Testis (tissue), 2 donors: ENCODE results near the gene FSTL4.

Experiments
- POLR2A ChIP-seq: fragments of 450-650 bp; IDR thresholded peaks from one replicate; pipeline ENCODE4 v1.6.1; 2017; ENCODE audit warnings: antibody characterized with exemption, mild to moderate bottlenecking, moderate library complexity
- TF ChIP-seq, protein P1 (sequence below), 3 experiments: fragments of 450-650 bp in 2 of 3; fragments of 200-600 bp in 1 of 3; sonication (generic) in 1 of 3; IDR thresholded peaks; one replicate each; pipeline ENCODE4 v1.5.1; 2016 to 2019; ENCODE audit warnings: antibody characterized with exemption in 3 of 3, mild to moderate bottlenecking in 2 of 3, moderate library complexity in 1 of 3

DNA sequence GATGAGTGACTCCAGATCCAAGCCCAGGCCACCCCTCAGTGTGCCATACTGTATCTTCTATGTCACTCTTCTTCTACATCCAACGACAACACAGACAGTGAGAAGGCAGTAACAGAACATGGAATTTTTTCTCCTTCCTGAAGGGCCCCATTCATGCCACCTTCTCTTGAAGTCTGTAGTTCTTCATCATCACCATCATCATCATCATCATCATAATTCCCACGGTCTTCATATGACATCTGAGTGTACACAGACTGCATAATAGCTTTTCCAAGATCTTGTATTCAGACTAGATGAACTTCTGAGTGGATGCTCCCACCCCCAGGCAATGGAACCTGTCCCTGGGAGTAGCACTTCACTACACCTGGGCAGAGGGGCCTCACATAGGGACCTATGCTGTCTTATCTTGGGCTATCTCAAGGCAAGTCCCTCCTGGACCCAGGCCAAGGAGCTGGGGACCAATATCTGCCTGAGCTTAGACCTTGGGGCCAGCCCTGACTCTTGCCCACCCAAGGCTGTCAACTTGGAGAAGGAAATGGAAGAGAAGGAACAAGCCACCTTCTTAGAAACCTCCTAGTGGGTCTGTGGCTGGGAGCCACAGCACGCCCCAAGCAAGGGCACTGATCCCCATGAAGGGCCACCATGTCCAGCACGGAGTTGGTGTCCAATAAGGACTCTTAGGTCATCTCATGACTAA, 159.1 kb downstream of the FSTL4 start:
- TF ChIP-seq, protein P1, sequence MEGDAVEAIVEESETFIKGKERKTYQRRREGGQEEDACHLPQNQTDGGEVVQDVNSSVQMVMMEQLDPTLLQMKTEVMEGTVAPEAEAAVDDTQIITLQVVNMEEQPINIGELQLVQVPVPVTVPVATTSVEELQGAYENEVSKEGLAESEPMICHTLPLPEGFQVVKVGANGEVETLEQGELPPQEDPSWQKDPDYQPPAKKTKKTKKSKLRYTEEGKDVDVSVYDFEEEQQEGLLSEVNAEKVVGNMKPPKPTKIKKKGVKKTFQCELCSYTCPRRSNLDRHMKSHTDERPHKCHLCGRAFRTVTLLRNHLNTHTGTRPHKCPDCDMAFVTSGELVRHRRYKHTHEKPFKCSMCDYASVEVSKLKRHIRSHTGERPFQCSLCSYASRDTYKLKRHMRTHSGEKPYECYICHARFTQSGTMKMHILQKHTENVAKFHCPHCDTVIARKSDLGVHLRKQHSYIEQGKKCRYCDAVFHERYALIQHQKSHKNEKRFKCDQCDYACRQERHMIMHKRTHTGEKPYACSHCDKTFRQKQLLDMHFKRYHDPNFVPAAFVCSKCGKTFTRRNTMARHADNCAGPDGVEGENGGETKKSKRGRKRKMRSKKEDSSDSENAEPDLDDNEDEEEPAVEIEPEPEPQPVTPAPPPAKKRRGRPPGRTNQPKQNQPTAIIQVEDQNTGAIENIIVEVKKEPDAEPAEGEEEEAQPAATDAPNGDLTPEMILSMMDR (IDR thresholded peaks at IDR 0.05): no peak
- no peak for TF ChIP-seq POLR2A
